Upper lobe of left lung (tissue), 6 donors: ENCODE measurements around the gene PPM1J. TPM values are rescaled to one million over a fixed set of nuclear protein-coding genes. Genes with fewer than 3 reads are reported as not detected.

Source experiments
- ATAC-seq, 2 donors: fragments of 200-7000 bp; cut with Tn5 transposase; one replicate each; pipeline ENCODE4 v1.9.1; 2022; ENCODE audit warnings: mild to moderate bottlenecking in 2 of 2, moderate library complexity in 2 of 2; ENCODE audit not compliant: low FRiP score in 2 of 2
- DNase-seq, 2 donors: peaks; one replicate each; pipeline ENCODE4 v3.0.0-alpha.2; 2019 to 2020
- H3K27ac ChIP-seq, 4 donors: fragments of 200-600 bp; sonication (generic); one replicate each; pipeline ENCODE4 v1.5.1; 2016 to 2019
- H3K27me3 ChIP-seq, 4 donors: fragments of 200-600 bp; sonication (generic); one replicate each; pipeline ENCODE4 v1.5.1; 2017 to 2019
- H3K36me3 ChIP-seq, 4 donors: fragments of 200-600 bp; sonication (generic); one replicate each; pipeline ENCODE4 v1.5.1; 2016 to 2019
- H3K4me1 ChIP-seq, 4 donors: fragments of 200-600 bp; sonication (generic); one replicate each; pipeline ENCODE4 v1.5.1; 2018 to 2019
- H3K4me3 ChIP-seq, 4 donors: fragments of 200-600 bp; sonication (generic); one replicate each; pipeline ENCODE4 v1.5.1; 2017 to 2019; ENCODE audit warnings: mild to moderate bottlenecking in 2 of 4, moderate library complexity in 1 of 4
- H3K9me3 ChIP-seq, 4 donors: fragments of 200-600 bp; sonication (generic); one replicate each; pipeline ENCODE4 v1.5.1; 2018 to 2019
- CTCF ChIP-seq, 6 experiments: fragments of 450-650 bp in 4 of 6; fragments of 200-600 bp in 2 of 6; sonication (generic) in 2 of 6; IDR thresholded peaks; one replicate each; pipeline ENCODE4 v1.5.1; 2016 to 2019; ENCODE audit warnings: antibody characterized with exemption in 6 of 6
- EP300 ChIP-seq, 4 donors: sonication (generic); formaldehyde crosslinking; IDR thresholded peaks; one replicate each; pipeline ENCODE4 v1.5.1; 2017; ENCODE audit warnings: antibody characterized with exemption in 4 of 4, control low read depth in 2 of 4
- POLR2A ChIP-seq, 4 donors: fragments of 450-650 bp; IDR thresholded peaks; one replicate each; pipeline ENCODE4 v1.5.1; 2016 to 2017; ENCODE audit warnings: antibody characterized with exemption in 4 of 4, mild to moderate bottlenecking in 2 of 4
- POLR2AphosphoS5 ChIP-seq, 2 donors: sonication (generic); formaldehyde crosslinking; IDR thresholded peaks; one replicate each; pipeline ENCODE4 v1.5.1; 2017; ENCODE audit warnings: antibody characterized with exemption in 2 of 2
- WGBS, 2 donors: methylation state at CpG; one replicate each; pipeline ENCODE4 v1.1.5; 2017 to 2018; 5-methylcytosine and 5-hydroxymethylcytosine counted together
- total RNA-seq, 6 donors: library from RNA; depleted of rRNA in 4 of 6; stranded (reverse); fragments of >200 nt in 4 of 6; gene quantifications; one replicate each; pipeline versions ENCODE4 v1.1.0 to v1.2.1, GENCODE V29; 2016 to 2021
- donor health status: DM: no; HTN: no; CAD: no; lungs with moderate emphysema.
- donor health status: DM: no; HTN: yes; CAD: no; lungs with severe emphysema.

The PPM1J gene
- total RNA-seq, 6 donors from 2014 or later = 0.55 to 0.91 (median 0.74) TPM; not detected in 1

DNA sequence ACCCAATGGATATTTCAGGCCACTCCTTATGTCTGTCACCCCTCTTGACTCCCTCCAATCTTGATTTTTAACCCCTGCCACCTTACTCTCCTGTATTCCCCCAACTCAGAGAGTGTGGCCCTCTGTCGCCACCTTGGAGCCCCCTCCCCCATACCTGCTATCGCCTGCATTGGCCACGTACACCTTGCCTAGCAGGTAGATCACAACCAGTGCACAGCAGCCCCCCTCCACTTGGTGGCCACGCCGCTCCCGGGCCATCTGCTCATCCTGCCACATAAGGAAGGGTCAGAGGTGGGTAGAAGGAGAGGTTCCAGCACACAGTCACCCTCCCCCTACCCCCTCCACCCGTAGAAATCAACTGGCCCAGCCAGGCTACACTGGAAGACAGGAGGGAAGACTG lies 2.9 kb downstream of the PPM1J start:
- H3K27me3 ChIP-seq = no peaks in the 10 kb centered on the region
- H3K4me1 ChIP-seq = peaks cover 13 to 34% (median 28%) of the 10 kb centered on the region in 4 donors
- TF ChIP-seq POLR2AphosphoS5 (IDR thresholded peaks at IDR 0.05) (no peak), EP300 (IDR thresholded peaks at IDR 0.05) (no peak), CTCF (IDR thresholded peaks at IDR 0.05) (no peak), POLR2A (IDR thresholded peaks at IDR 0.05) (no peak)
- H3K36me3 ChIP-seq = no peaks in the 10 kb centered on the region
- ATAC-seq (no peak), DNase-seq (no peak)
- WGBS, 2 donors = 89 to 92% methylated on average over 7 of the region's 7 CpGs
- no peak overlapping the region for H3K27ac ChIP-seq
- no peak overlapping the region for H3K4me3 ChIP-seq
- H3K9me3 ChIP-seq = no peaks in the 10 kb centered on the region

DNA sequence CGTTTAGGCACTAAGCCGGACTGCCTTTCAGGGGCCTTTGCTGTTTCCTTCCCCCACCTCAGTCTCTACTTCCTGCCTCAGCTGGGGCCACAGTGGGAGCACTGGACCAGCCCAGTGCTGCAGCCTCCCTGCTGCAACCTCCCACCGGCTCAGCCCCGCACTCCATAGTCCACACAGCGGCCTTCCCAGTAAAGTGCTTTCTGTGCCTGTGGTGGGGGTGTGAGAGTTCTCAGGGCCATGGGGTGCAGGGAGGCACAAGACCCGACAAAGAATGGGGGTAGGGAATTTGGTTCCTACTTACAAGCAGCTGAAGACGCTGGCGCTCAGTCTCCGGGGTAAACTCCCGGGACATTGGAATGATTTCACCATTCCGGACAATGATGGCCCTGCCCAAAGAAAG lies 3.5 kb downstream of the PPM1J start:
- 78 to 79% methylated on average over 10 to 11 of the region's 11 CpGs for WGBS, 2 donors
- ATAC-seq (no peak), DNase-seq (no peak)
- no peaks in the 10 kb centered on the region for H3K27me3 ChIP-seq
- no peaks in the 10 kb centered on the region for H3K9me3 ChIP-seq
- no peak overlapping the region for H3K27ac ChIP-seq
- no peaks in the 10 kb centered on the region for H3K36me3 ChIP-seq
- H3K4me1 ChIP-seq = peaks cover 13 to 34% (median 28%) of the 10 kb centered on the region in 4 donors
- TF ChIP-seq CTCF (IDR thresholded peaks at IDR 0.05) (no peak), POLR2A (IDR thresholded peaks at IDR 0.05) (no peak), POLR2AphosphoS5 (IDR thresholded peaks at IDR 0.05) (no peak), EP300 (IDR thresholded peaks at IDR 0.05) (no peak)
- H3K4me3 ChIP-seq = no peak overlapping the region

GRCh38 chr1:112711041-112711440 lies 4.1 kb downstream of the PPM1J start:
- 70 to 81% methylated on average over 6 to 7 of the region's 7 CpGs for WGBS, 2 donors
- ATAC-seq = no peak

GRCh38 chr1:112710586-112710985 lies 4.5 kb downstream of the PPM1J start:
- Histone ChIP-seq H3K27ac (no peak overlapping the region), H3K36me3 (no peaks in the 10 kb centered on the region), H3K4me3 (no peak overlapping the region), H3K4me1 (peaks cover 11 to 31% (median 28%) of the 10 kb centered on the region in 4 donors), H3K9me3 (no peaks in the 10 kb centered on the region), H3K27me3 (no peaks in the 10 kb centered on the region)
- no peak for ATAC-seq
- TF ChIP-seq EP300 (IDR thresholded peaks at IDR 0.05) = no peak
- no peak for TF ChIP-seq POLR2AphosphoS5 (IDR thresholded peaks at IDR 0.05)
- no peak for TF ChIP-seq POLR2A (IDR thresholded peaks at IDR 0.05)
- no peak for TF ChIP-seq CTCF (IDR thresholded peaks at IDR 0.05)
- 83 to 100% methylated on average over 2 to 3 of the region's 3 CpGs for WGBS, 2 donors
- no peak for DNase-seq

More at GRCh38 chr1:112711041-112711440, 4.1 kb downstream of the PPM1J start:
- Histone ChIP-seq H3K36me3 (no peaks in the 10 kb centered on the region), H3K4me1 (peaks cover 11 to 31% (median 28%) of the 10 kb centered on the region in 4 donors), H3K27me3 (no peaks in the 10 kb centered on the region), H3K4me3 (no peak overlapping the region), H3K9me3 (no peaks in the 10 kb centered on the region), H3K27ac (no peak overlapping the region)
- no peak for DNase-seq
- TF ChIP-seq EP300 (IDR thresholded peaks at IDR 0.05) (no peak), CTCF (IDR thresholded peaks at IDR 0.05) (no peak), POLR2AphosphoS5 (IDR thresholded peaks at IDR 0.05) (no peak), POLR2A (IDR thresholded peaks at IDR 0.05) (no peak)

GRCh38 chr1:112710159-112710558 lies 5.0 kb downstream of the PPM1J start:
- no peak overlapping the region for H3K4me3 ChIP-seq
- H3K27ac ChIP-seq = no peak overlapping the region
- H3K4me1 ChIP-seq = peaks cover 12 to 34% (median 31%) of the 10 kb centered on the region in 4 donors
- no peaks in the 10 kb centered on the region for H3K27me3 ChIP-seq
- no peaks in the 10 kb centered on the region for H3K9me3 ChIP-seq
- ATAC-seq (no peak), DNase-seq (peak in 1 of 2 donors; percentile 49)
- H3K36me3 ChIP-seq = no peaks in the 10 kb centered on the region
- TF ChIP-seq POLR2A (IDR thresholded peaks at IDR 0.05) (no peak), EP300 (IDR thresholded peaks at IDR 0.05) (no peak), POLR2AphosphoS5 (IDR thresholded peaks at IDR 0.05) (no peak), CTCF (IDR thresholded peaks at IDR 0.05) (no peak)
- WGBS, 2 donors = 94 to 95% methylated on average over 7 of the region's 7 CpGs
